GM21528 (cell line): ENCODE measurements around the gene REM2.

ENCODE experiments used
- ATAC-seq: cut with Tn5 transposase; IDR thresholded peaks from one replicate; pipeline ENCODE4 v1.9.1; 2021; ENCODE audit warnings: mild to moderate bottlenecking, moderate library complexity; ENCODE audit not compliant: unreplicated experiment, low FRiP score

Gene REM2

GRCh38 chr14:22926316-22926715 lies 43.3 kb downstream of the REM2 start:
- ATAC-seq = no peak

GRCh38 chr14:22928237-22929103 lies 45.4 kb downstream of the REM2 start:
- no peak for ATAC-seq

- ATAC-seq = peak; percentile 89
These were observed 46.3 kb downstream of the REM2 start, which contains the start of gene PRMT5 for GRCh38 chr14:22929104-22929960. TSS of gene PRMT5 (minus strand) at chr14:22929376. CDS start at chr14:22929361, 15 bp downstream.

- no peak for ATAC-seq
These were observed 46.9 kb downstream of the REM2 start for GRCh38 chr14:22929961-22930364.

- no peak for ATAC-seq
These were observed 49.1 kb downstream of the REM2 start for GRCh38 chr14:22932146-22932545.

- ATAC-seq = no peak
These were observed 52.1 kb downstream of the REM2 start for GRCh38 chr14:22935156-22935555.
